ENCODE results near the gene SDK1.

Gene SDK1

DNA sequence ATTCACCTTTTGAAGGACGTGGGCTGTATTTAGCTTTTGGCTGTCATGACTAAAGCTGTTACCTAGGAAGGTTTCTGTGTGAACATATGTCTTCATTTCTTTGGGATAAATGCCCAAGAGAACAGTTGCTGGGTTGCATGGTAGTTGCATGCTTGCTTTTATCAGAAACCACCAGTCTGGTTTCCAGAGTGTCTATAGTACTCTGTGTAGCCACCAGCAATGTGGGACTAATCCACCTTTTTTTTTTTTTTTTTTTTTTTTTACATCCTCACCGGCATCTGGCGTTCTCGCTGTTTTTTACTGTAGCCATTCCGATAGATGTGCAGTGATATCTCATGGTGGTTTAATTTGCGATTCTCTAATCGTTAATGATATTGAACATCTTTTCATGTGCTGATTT is 297.8 kb downstream of the SDK1 start:
- no peak for DNase-seq

DNA sequence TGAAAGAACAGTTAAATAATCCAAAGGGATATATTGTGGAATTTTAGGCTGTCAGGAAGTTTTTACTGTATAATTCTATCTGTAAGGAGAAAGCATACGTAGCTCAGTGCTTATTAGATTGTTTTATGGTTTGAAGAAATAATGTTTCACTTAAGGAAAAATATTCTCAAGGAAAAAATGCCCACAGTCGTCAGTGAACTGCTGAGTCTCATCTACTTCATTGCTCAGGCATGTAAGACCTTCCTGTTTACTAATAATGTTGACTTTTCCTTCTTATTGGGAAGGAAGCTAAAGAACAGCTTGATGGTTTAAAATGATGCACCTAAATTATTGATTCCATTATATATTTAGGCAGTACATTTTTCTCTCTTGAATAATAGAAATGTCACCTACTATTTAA is 304.2 kb downstream of the SDK1 start:
- no peak for DNase-seq

DNA sequence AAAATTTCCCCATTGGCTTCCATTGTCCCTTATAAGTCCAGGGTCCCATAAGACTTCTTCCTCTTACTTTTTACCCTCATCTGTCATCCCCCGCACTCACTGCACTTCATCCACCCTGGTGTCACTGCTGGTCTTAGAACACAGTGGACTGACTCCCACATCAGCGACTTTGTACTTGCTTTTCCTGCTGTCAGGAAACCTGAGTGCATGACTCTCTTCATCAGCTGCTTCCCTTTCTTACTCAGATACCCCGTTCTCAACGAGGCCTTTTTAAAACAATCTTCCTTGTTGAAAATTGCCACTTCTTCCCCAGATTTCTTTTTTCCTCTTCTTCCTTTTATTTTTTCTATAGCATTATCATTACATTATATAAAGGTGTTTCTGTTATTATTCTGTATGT is 305.4 kb downstream of the SDK1 start:
- DNase-seq, result no peak

DNA sequence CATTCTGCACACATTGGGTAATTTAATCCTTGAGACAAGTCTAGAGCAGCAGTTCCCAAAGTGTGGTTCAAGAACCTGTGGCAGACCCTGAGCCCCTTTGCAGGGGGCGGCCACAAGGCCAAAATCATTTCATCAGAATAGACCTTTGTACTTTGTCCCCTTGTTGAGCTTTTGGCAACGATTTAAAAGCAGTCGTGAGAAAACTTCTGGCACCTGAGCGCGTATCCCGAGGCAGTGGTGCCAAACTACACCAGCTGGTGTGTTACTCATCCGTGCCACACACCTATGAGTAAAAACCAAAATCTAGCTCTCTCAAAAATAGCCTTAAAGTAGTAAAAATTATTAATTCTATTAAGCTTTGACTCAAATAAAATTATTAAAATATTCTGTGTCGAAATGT is 306.8 kb downstream of the SDK1 start:
- no peak for DNase-seq

DNA sequence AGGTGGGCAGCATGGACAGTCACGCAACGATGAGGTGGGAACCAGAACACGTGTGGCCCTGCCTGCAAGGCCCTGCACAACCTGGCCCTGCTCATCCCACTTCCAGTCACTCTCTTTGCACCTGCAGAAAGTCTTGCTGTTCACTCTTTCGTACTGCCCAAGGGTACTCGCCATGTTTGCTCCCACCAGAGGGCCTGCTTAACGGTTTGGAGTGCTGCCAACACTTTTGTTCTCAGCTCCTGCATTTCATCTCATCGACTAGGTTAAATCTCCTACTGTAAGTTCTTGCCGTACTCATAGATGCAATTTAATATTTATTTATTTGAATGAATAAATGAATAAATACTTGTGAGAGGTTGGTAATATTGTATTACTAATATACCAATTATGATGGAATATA is 315.3 kb downstream of the SDK1 start:
- DNase-seq, result no peak

DNA sequence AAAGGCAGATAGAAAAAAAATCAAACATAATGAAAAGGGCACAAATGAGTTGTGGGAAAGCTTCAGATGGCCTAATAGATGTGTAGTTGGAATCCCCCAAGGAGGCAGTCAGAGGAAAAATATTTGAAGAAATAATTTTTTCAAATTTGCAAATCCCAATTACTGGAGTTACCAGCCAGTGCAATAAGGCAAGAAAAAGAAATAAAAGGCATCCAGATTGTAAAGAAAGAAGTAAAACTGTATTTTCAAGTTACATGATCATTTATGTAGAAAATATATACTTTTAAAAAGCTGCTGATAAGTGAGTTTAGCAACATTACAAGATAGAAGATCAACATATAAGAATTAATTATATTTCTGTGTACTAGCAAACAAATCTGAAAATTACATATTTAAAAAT is 329.0 kb downstream of the SDK1 start:
- DNase-seq, result no peak

DNA sequence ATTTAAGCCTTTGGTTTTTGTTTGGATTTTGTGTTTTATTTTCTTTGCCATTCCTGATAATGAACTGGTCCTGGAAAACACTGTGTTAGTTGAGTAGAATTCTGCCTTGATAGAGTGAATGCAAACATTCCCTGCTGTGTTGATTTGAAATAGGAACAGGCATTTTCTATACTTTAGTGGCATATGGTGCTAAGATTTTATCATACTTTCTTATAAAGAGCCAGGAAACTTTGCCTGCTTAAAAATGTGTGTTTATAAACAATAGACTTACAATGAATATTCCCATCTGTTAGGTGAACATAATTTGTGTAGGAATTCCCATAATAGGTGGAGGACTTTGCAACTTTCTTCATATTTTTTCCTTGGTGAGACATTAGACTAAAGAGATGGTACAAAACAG is 333.3 kb downstream of the SDK1 start:
- no peak for DNase-seq

DNA sequence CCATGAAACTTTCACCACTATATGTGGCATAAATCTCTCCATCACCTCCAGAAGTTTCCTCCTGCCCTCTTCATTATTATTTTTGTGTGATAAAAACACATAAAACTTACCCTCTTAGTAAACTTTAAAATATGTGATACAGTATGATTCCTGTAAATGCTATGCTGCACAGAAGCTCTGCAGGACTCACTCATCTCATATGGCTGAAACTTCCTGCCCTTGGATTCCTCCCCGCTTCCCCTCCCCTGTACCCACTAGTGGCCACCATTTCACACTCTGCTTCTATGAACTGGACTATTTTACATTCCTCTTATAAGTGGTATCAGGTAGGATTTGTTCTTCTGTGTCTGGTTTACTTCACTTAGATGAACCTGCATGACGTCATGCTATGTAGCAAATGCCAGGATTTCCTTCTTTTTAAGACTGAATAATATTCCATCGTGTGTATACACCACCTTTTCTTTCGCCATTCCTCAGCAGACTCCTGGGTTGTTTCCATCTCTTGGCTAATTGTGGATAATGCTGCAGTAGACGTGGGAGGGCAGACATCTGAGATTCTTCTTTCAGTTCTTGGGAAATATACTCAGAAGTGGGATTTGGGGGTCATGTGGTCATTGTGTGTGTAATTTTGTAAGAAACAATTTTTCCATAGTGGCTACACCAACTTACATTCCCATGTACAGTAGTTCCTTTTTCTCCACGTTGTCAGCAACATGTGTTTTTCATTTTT is 335.2 kb downstream of the SDK1 start:
- no peak for DNase-seq

DNA sequence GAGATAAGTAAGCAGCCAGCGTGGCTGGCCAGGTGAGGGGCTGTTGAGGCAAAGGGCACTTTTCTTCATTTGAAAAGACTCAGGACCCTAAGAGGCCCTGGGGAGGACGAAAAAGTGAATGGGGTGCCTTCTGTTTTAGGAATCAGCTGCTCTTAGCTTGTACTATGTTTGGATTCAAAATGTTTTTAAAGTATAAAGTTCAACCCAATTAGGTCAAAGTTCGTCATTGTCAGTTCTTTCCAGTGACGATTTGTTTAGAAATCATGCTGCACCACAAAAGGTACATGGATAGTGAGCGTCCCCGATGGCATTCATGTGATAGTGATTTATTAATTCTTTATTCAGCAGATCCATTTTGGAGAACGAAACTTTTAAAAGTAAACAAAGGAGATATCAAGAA is 338.2 kb downstream of the SDK1 start:
- no peak for DNase-seq

DNA sequence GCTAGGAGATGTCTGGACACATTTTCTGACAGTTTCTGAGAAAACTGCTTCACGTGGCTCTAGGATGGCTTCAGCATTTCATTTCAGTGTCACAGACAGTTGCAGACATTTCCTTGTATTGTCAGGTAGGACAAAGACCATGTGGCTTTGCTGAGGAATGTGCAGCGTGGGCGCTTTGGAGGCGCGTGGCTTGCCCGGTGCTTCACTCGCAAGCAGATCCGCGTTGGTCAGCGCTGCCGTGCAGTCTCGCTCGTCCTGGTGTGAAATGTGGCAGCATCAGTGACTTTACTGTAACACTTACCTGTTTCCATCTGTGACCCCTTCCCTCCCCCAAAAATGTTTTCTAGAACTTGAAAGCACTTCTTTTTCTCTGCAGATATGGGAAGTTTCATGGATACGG is 340.5 kb downstream of the SDK1 start:
- no peak for DNase-seq

DNA sequence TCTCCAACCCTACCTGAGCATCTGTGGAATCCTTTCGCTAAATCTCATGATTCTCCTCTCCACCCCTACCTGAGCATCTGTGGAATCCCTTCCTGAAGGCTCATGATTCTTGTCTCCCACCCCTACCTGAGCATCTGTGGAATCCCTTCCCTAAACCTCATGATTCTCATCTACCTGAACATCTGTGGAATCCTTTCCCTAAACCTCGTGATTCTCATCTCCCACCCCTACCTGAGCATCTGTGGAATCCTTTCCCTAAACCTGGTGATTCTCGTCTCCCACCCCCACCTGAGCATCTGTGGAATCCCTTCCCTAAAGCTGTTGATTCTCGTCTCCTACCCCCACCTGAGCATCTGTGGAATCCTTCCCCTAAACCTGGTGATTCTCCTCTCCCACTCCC is 342.0 kb downstream of the SDK1 start:
- no peak for DNase-seq

DNA sequence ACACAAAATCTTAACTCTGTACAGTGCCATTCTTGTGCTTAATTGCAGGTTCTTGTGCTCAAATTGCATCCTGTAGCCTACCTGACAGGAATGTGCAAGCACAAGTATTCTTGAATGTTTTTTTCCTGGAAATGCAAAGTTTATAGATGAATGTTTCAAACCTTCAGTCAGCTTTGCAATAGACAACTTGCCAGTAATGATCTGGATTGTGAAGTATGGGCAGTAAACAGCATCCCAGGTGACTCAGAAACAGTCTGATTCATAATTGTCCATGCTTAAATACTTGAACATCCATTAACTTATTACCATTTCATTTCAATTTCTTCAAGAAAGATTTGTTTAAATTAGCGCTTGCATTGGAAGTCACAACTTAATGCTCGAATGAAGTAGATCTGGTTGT is 347.2 kb downstream of the SDK1 start:
- DNase-seq, result no peak

DNA sequence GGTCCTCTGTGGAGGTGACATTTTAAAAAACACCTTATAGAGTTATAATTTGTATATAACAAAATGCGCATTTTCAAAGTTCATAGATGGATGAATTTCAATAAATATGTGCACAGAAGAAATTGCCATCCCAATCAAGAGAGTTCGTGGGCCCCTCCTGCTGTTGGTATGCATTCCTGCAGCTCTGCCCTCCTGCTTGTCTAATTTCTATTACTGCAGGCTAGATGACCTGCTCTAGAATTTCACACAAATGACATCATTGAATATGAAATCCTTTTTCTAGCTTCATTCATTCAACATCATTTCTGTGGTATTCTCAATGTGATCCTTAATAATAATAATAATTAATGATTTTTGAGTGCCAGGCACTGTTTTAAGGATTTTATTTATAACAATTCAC is 348.2 kb downstream of the SDK1 start:
- no peak for DNase-seq

DNA sequence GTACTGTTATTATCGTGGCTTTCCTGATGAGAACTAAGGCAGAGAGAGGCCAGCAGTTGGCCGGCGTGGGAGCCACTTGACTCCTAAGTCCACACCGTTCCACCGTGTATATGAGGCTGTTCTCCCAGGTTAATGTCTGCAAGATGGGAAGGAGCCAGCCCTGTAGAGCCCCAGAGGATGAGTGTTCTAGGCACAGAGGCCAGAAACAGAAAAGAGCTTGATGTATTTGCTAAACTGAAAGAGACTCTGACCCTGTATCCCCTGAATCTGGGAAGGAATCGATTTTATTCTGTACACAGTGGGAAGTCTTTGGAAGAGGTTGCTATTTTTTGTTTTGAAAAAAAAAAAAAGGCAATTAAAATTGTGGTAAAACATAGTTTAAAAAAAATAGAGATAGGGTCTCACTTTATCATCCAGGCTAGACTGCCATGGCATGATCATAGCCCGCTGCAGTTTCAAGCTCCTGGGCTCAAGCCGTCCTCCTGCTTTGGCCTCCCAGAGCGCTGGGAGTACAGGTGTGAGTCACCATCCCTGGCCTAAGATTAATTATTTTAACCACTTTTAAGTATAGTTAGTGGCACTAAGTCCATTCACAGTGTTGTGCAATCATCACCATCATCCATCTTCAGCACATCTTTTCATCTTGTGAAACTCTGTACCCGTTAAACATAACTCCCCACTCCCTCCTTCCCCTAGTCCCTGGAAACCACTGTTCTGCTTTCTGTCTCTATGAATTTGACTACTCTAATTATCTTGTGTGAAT is 348.8 kb downstream of the SDK1 start:
- DNase-seq, result no peak

DNA sequence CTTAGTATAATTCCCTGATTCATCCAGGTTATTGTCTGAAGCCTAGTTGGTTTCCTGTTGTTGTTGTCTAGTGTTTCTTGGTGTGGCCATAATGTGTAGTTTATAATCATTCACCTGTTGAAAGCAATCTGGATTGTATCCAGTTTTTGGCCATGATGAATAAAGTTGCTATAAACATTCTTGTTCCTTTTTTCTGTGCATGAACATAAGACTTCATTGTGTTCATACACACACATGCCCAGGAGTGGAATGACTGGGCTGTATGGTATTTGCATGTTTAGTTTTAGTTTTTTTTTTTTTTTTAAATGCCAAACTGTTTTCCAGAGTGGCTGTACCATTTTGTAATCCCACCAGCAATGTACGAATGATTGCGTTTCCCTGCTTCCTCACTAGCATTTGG is 349.8 kb downstream of the SDK1 start:
- DNase-seq, result no peak

DNA sequence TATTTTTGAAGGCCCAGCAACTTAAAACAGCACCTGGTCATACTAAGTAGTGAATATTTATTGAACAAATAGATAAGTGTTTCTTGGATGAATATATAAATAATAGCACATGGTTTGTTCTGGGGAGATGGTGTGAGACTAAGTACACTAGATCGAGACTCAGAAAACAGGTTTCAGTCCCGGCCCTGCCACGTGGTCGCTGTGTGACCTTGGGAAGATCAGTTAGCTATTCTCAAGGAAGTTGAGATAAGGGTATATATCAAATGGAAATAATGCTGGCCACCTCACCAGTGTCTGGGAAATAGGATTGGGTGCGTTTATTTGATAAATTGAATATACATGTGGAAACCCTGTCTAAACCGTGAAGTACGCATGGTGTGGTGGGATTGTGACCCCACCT is 354.6 kb downstream of the SDK1 start:
- DNase-seq, result no peak

DNA sequence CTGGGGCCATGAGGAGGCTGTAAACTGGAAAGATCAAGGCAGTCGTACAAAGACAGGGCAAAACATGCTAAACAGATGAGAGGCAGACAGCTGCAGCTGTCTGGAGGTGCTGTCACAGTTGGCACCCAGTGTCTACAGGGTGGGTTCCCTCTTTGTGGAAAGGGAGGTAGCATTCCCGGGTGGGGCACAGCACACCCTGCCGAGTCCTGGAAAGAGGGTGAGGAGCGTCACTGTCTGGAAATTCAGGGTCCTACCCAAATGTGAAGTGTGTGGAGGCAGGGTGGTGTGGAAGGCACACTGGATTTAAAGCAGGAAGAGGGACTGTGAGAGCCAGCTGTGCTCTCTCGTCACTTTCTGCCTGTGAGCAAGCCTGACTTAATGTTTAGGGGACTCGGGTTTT is 356.2 kb downstream of the SDK1 start:
- no peak for DNase-seq

DNA sequence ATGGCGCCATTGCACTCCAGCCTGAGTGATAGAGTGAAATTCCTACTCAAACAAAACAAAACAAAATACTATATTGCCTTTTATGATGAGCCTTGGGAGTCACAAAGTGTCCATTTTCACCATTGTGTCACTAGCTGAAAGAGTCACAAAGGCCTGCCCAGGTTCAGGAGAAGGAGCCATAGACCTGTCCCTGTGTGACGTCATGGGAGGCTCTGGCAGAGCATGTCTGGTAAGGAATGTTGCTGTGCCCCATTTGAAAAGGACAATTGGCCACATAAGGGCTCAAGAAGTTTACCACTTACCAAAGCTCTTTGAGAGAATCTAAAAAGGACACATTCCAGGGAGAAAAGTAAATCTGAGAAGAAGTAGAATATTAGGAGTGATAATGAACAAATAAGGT is 367.7 kb downstream of the SDK1 start:
- DNase-seq, result no peak

DNA sequence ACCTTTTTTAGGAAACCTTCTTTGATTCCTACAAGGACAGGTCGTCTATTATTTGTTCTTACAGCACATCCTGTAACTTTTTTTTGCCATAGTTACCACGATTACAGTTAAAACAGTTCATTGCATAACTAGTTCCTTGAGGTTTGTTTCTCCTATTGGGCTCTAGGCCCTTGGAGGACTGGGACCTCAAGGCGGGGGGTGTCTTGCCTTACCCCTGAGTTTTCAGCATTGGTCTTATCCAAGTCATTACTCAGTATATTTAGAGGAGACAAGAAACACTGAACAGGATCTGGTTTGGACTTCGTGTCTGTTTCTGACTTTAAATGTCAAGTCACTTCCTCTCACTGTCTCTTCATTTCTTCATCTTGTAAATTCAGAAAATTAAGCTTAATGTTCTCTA is 369.8 kb downstream of the SDK1 start:
- DNase-seq, result no peak

DNA sequence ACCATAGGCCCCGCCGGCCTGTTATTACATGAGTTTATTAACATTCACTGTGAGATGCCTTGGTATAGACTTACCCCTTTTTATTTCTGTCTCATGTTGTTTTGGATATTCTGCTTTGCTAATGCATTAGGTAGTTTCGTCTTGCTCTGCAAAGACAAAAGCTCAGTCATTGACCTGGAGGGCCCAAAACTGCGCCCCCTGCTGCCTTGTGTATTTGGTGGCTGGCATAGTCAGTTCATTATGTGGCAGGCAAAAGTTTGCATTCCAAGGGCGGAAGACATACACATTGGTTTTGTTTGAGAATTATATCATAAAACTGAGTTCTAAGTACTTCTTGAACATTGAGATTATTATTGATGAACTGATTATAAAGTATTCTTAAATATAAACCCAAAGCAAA is 372.5 kb downstream of the SDK1 start:
- no peak for DNase-seq

DNA sequence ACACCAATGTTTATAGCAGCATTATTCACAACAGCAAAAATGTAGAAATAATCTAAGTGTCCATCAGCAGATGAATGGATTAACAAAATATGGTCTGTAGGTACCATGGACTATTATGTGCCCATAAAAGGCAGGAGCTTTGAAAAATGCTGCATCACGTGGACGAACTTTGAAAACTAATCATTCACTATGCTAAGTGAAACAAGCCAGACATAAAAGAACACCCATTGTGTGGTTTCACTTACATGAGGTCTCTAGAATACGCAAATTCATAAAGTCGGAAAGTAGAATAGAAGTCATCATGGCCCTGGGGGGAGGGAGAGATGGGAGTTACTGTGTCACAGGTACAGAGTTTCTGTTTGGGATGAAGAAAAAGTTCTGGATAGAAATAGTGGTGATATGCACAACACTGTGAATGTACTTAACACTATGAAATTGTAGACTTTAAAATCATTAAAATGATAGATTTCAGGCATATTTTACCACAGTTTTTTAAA is 377.3 kb downstream of the SDK1 start:
- DNase-seq, result no peak

DNA sequence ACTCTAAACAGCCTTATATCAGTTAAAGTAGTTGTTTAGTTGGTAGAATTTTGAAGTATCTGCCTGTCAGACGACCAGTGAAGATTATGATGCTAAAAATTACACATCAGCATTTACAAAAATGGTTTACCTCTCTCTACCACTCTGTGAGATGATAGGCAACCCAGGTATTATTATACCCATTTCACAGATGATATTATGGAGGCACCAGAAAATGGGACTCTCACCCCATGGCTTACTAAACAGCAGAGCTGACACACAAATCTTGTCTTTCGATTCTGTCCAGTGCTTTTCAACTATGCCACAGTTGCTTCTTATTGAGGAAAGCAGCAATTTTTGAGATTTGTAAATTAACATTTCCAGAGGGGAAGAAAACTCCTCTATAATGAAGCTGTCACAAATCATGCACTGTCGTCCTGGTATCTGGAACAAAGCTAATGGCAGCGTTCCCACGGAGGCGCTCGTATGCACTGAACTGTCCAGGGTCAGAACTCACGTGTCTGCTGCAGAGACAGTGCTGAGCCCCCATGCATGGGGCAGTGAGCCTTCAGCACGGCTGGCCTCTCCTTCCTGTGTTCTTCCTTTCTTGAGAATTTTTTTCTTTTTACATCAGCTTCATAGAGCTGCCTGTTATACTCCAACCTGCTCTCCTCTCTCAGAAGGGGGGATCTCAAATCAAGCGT is 381.1 kb downstream of the SDK1 start:
- no peak for DNase-seq

DNA sequence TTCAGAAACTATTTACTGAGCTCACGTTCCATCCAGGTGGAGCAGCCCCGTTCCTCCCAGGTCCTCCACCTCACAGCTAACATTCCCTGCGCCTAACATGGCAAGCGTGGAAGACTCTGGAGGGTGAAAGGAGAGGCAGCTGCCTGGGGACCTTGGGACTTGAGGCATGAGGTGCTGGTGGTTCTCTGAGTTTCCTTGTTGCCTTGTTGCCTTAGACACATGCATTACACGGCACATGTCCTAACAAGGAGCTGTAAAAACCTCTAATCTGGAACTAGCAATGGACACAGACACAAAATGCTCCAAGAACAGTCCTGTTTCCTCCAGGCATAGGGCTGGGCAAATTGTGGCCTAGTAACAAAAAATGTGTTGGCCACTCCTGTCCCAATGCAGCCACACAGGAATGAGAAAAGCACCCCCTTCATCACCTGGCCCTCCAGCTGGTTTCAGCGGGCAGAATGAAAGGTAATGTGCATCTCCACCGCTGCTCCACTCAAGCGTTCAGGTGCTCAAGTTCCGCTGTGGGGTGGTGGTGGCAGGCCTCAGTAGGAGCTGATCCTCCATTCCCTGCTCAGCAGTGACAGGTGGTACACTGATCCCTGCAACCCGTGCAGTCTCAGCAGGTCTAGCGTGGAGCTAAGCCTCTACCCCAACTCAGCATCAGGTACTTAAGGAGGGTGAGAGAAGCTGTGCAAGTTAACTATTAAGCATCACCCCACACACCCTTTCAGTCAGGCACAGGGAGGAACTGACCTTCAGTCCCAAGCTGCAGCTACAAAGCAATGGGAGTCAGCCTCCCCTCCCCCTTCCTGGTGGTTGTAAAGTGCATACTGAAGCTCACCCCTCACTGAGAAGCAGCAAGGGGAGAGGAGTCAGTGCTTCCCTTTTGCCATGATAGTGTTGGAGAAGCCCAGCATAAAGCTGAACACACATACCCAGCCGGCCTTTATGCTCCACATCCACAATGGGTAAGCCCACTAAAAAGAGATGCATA is 382.8 kb downstream of the SDK1 start:
- DNase-seq, result no peak

Measured in 8988T (cell line).